NCI-H1105 (cell line): ENCODE results near the gene MRPL24.

Source experiments
- DNase-seq: peaks from one replicate; lab custom pipeline; 2025; lab: John Stamatoyannopoulos, UW

Gene MRPL24

DNA sequence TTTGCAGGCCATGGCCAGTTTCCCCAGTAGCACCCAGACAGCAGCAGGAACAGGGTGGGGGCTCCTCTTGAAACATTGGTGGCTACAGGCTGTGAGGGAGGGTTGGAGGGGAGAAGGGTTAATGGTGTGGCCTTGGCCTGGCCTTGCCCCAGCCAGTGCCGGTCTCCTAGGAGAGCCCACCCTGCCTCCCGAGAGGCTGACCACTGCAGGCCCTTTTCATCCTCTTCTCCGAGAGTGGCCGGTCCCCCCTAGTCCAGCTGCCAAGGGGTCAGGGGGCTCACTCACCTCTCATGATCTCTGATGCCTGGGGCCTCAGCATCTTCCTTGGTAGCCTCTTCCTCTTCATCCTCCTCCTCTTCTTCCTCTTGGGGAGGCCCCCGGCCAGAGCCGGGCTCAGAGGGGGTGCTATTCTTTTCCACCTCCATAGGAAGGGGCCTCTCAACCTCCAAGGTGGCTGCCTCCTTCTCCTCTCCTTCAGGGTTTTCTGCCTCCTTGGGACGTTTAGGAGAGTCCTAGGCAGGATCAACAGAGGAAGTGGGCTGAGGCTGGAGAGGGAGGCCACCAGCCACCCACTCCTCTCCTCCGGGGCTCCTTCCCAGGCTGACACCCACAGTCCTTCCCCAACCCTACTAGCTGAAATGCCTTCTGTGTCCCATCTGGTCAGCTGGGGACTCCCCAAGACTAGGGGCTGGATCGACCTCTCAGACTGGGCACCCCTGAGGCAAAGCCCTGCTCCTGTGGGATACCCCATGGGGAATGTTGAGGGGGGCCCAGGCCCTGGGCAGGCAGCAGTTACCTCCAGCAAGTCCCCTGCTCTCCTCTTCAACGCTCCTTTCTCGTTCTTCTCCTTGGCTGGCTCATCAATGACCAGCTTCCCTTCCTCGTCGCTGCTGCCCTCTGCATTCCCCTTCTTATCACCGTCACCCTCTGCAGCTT is 2.7 kb upstream of the MRPL24 start:
- no peak for DNase-seq

DNA sequence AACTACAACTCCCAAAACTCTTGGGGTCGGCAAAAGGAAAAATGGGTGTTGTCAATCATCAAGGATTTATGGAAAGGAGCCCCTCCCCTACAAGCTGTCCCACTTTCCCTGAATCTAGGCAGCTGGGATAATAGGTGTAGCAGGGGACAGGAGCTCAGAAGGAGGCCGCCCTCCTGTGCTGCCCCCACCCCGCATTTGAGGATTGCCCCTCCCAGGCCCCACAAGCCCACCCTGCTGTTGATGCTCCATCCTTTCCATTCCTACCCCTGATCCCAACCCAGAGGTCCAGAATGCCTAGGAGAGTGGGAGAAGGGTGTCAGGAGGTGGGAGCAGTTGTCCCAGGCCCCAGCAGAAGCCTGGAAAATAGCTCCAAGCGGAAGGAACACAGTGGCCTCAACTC is 1.9 kb upstream of the MRPL24 start:
- no peak for DNase-seq

DNA sequence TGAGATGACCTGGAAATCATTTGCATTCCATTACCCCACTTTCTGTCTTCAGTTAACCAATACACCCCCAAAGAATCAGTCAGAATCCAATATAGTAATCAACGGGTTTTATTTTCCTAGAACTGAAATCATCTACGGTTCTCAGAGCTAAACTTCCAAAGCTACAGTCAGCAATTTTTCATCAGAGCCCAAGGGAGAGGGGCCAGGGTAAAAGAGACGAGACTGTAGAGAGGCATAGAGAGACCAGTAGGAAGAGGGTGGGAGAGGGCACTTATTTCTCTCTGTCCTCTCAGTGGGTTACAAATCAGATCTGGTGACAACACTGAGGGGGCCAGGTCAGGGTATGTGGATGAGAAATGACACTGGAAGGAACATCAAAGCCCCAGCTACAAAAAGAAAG is 1.1 kb upstream of the MRPL24 start:
- DNase-seq: no peak

DNA sequence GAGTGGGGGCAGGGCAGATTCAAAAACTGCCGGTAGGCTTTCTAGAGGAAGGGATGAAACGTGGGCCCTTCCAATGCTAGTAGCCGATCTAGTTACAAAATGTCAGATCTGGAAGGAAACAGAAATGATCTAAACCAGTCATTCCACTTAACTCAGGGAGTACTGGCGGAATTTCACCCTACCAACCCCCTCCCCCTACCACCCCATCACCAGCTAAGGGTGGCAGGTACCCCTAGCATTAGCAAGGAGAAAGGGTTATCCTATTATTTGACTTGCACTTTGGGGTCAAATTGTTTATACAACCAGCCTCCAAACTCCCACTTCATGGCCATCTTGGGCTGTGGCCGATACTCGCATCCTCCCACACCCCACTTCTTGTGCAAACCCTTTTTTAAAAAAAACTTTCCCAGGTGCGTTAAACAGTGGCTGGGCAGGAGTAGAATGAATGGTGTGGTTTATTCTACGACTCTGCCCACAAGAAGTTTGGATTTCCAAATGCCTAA is 644 bp upstream of the MRPL24 start:
- DNase-seq: no peak

DNA sequence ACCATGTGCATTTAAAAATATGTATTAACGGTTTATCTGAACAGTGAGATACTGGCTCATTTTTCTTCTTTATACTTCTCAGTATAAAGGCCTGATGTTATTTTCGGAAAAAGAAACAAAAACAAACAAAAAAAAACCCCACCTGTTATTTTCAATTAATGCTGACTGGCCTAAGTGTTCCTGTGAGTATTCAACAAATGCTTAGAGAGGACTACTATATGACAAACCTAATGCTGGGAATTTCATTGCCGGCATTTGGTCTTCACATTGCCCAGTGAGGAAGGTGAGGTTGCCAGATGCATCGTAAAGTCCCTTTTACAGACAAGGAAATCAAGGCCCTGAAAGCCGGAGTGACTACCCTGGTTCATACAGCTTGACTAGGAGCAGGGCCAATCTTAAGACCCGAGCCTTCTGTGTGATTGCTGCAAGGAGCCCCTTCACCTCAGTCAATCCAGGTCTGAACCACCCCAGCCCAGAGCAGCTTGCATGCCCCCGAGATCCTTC is 599 bp downstream of the MRPL24 start:
- DNase-seq: no peak

DNA sequence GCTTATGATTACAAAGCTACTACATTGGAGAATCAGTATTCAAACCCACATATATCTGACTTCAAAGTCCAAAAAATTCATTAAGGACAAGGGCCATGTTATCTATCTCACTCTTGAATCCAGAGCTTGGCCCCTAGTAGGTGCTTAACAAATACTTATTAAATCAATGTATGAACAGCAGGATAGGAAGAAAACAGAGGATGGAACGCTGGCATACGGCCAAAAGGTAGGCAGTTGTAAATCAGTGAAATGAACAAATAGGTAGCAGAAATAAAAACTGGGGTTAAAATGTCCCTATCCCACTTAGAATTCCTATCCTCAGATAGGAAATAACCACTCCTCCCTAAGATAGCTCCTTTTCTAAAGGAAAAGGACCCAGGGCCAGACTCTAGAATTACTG is 2.0 kb downstream of the MRPL24 start:
- no peak for DNase-seq

DNA sequence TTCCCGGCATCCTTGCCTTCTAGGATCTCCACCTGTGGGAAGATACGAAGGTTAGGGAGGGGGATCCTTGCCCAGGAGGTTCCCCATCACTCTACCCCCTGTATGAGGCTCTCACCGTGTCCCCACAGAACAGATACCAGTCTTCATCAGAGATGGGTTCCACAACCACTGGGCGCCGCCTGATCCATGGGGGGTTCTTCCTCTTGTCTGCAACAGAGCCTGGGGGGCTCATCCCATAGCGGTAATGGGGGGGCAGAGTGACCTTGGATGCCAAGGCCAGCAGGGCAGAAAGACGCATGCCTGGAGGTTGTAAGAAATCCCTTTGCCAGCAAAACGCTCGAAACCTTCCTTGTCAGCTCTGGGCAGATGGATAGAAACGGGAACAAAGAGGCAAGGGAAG is 2.5 kb downstream of the MRPL24 start:
- no peak for DNase-seq

DNA sequence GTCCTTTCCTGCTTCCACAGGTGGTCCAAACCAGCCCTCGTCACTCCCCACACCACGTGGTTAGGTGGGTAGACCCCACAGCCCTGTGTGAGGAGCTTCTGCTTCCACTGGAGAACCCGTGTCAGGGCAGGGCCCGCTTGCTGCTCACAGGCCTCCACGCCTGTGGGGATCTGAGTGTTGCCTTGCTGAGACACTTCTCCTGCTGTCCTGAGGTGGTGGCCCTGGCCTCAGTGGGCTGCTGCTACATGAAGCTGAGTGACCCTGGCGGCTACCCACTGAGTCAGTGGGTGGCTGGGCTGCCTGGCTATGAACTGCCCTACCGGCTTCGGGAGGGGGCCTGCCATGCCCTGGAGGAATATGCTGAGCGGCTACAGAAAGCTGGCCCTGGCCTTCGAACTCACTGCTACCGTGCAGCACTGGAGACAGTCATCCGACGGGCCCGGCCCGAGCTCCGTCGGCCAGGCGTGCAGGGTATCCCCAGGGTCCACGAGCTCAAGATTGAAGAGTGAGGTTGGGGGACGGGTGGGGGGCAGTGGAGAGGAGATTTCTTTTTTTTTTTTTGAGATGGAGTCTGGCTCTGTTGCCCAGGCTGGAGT is 6.8 kb downstream of the MRPL24 start:
- DNase-seq: no peak

DNA sequence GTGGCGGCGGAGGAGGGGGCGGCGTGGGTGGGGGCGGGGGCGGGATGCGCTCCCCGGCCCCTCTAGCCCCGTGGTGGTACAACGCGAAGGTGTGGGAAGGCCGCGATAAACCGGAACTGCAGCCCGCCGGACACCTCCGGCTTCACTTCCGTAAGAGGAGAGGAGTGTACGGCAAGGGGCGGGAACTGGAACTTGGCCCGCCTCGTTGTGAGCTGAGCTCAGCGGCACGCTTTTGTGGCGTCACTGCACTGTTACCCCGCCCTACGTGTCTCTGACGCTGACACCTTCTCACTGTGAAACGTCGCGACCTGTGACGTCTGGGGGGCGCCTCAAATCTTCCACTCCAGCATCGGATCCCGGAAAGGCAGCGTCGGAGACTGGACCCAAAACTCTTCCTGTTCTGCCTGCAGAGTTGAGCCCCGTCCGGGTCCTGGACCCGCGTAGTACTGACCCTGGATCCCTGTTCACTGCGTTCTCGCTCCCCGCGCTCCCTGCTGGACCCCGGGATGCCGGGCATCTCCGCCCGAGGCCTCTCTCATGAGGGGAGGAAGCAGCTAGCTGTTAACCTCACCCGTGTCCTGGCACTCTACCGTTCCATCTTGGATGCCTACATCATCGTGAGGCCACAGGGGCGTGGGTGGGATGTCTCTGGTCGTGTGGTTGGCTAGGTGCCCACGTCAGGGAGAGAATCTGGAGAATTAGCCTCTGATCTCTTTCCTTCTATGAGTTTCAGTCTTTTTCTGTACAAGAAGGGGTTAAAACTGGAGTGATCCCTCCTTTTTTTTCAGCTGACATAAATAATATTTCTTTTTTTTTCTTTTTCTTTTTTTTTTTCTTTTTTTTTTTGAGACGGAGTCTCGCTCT is 12.1 kb downstream of the MRPL24 start, which contains the start of gene ISG20L2:
ISG20L2 (minus strand) TSS at position 168 of the 864 bp plus-strand sequence. CDS start 1,114 bp downstream, outside the sequence.
- DNase-seq: peak; percentile 97

DNA sequence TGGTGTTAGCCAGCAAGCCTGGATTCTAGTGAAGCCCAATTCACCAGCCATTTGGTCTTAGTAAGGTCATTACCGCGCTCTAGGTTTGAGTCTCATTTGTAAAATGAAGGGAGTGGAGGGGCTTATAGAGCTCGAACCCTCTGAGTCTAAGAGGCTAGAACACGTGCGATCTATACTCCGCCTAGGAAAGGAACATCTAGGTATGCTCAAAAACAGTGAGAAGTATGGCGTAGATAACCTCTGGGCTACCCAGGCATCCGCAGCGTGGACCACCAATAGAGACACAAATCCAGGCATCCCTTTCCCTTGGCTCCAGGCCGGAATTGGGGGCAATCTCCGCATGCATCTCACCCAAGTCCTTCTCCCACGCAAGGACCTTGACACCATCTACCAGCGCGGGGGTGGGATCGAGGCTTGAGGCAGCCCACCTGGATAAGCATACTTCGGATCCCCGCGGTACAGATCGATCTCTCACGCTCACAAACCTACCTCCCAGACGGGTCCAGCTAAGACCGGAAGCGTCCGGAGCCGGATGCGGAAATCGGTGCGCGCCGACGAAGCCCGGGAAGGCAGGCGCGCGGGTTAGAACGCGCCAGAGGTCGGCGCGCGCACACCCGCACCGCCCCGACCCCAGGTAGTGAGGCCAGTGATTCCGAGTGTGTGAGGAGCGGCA is 12.8 kb downstream of the MRPL24 start, which contains the start of gene METTL25B:
METTL25B (plus strand) TSS at position 544 of the 673 bp plus-strand sequence. CDS start 636 bp downstream, outside the sequence.
- DNase-seq: peak; percentile 78

DNA sequence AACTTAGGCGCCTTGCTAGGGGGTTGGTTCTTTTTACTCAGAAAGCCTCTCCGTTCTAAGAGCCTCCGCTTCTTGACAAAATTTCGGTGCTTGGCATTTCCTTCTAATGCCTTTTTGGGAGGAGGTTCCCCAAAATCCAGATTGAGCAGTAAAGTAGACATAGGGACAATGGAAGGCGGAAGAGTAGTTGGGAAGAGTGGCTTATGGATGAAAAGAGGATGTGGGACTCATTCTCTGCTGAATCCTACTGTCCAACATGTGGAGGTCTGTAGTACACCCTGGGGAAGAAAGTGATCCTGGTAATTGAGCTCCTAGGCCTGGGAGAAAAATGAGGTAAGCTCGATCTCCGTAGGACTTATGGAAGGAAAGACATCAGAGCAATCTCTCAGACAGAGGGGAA is 13.4 kb downstream of the MRPL24 start:
- no peak for DNase-seq

DNA sequence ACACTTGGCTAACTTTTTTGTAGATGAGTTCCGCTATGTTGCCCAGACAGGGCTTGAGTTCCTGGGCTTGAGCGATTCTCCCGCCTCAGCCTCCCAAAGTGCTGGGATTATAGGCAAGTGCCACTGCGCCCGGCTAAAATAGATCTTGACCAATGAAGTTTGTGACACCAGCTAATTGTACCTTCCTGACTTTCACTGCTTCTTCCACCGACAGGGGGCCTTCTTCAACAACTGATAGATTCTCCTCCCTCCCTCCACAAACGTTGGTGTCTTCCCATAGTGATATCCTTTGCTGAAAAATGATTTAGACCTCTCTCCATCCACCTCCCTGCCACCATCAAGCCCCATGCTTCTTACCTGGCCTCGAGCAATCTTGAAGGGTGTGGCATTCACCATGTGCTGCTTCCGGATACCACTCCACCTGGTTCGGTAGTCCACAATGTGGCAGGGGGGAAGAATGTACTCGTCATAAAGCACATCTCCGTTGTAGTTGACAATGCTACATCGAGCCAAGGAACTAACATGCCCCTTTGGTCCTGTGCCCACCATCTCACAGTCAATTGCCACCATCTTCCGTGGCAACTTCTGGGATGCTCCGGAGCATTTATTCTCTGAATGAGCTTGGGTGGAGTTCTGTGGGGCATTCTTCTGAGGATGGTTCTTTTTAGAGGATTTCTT is 14.2 kb downstream of the MRPL24 start:
- no peak for DNase-seq

DNA sequence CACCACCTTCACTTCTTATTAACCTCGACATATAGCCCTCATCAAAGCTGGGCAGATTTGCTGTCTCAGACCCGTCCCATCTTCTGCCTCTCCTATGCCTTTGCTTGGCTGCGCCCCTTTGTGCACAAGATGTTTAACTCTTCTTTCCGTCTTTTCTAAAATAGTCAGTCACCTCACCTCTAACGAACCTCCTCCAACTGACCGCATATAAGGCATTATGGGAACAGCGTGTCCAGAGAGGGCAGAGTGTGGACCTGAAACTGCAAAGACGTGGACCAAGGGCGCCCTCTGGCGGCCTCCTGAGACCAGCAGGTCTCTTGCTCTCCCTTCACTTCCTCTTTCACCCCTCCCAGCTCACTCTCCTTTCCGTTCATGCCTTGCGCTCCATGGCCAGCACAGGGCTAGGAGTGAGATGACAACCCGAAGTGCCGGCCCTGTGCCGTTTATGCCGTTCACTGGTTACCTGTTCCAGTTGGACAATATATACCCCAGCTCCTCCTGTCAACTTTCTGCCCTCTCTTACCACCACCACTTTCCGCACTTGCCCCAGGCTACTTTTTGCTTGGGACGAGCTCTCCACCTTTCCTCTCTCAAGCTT is 15.1 kb downstream of the MRPL24 start:
- peak; percentile 72 for DNase-seq

DNA sequence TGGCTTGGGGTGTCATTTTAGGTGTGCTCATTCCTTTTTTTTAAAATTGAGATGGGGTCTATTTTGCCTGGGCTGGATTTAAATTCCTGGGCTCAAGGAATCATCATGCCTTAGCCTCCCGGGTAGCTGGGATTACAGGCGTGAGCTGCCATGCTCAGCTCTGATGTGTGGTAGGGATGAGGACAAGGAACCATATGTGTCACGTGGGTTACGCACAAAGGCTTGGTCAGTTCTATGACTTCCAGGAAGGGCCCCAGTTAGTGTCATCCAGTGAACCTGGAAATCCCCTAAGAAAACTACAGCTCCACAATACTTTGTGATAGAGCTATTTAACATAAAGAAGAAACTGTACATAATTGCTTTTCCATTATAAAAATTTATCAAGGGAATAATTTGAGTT is 19.4 kb downstream of the MRPL24 start:
- no peak for DNase-seq

DNA sequence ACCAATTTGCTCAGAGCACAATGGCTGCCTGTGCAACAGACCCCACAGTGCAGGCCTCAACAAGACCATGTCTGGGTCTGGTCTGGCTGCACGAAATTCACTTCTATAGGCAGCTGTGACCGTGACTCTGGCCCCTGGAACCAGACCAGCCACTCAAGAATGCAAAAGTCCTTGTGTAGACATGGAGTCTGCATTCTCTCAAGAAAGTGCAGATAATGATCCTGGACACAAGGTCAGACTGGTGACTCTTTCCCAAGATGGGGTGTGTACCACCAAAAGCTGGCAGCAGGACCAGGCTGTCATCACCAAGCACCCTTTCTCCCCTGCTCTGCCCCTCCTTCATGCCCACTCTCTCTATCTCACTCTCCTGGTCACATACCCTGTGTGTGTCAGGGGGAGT is 19.8 kb downstream of the MRPL24 start:
- no peak for DNase-seq

DNA sequence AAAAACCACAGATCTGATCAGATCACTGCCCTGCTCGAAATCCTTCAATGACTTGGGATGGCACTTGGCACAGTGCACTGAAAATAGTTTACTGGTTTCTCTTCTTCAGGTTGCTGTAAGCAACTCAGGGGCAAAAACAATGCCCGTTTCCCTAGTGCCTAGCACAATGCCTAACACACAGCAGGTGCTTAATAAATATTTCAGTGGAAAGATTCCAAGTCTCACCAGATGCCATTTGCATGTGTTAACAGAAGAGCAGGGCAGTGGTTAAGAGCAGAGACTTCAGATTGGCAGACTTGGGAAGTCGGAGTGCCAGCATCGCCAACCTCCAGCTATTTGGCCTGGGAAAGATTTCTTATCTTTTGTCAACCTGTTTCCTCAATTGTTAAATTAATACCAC is 23.5 kb downstream of the MRPL24 start:
- no peak for DNase-seq

DNA sequence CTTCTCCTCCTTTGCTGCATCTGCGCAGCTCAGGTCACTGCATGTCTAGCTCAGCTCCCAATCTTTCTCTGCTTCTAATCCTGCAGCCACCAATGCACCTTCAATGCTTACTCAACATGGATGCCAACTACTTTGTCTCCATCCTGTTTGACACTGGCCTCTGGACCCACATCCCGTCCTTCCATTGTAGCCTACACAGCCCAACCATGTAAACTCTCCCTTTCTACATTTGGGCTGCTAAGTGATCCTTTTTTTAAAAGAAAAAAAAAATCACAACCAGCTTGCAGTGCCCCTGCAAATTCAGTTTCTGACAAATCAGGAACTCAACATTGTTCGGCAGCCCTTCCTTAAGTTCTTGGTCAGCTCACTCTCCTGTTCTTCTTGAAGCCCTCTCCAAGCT is 26.1 kb downstream of the MRPL24 start:
- DNase-seq: no peak

DNA sequence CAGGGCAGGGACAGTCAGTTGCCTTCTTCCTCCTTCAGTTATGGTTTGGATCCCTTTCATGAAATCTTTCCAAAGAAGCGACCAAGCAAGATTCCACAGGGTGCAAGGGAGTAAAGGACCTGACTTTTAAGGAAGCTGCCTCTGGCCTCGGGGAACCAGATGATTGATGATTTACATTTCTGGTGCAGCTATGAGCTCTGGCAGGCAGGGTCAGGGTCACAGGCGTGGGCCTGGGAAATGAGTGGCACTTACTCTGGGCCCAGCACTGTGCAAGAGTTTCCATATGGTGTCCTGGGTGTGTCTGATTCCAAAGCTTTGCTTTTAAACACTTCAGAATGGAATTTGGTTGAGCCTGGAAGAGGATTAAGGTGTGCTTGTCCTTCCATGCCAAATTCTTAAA is 28.3 kb downstream of the MRPL24 start:
- DNase-seq: no peak

DNA sequence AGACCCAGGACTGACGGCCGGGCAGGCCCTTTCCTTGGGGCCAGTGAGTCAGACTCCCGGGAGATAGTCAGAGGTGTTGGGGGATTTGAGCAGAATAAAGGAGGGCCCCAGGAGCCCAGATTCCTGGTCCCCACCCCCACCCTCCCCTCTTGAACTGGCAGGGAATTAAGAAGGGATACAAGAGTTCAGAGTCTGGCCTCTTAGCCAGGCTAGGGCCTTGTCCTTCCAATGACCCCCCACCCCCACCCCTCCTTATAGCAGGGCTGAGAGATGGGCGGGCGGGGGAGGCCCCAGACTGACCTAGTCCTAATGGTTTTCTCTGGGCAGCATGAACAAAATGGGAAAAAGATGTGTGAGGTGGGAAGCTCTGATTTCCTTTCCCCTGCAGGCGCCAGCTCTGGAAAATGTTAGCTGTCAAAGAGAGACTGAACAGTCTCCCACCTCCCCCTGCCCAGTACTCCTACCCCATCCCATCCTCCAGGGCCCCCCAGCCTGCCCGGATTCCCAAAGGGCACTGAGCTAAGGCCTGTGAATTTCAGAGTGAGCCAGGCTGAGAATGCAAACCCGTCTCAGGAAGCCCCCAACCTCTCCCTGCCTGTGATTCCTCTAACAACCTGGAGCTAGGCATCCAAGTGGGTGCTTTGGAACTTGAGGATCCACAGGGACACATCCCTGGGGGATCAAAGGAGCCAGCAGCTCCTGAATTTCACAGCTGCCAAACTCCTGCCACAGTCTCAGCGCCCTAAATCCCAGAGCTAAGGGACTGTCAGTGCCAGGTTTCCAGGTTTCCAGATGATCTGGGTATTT is 29.7 kb downstream of the MRPL24 start:
- no peak for DNase-seq
